DND-41 (cell line): ENCODE measurements around the gene TMEM151A.

Source experiments
- ATAC-seq: fragments of 200-7000 bp; cut with Tn5 transposase; 3 replicates; pipeline ENCODE4 v1.9.1; 2021; ENCODE audit warnings: low read depth; ENCODE audit not compliant: insufficient read depth
- DNase-seq: peaks from one replicate; pipeline ENCODE4 v3.0.0-alpha.2; 2020
- H2AFZ ChIP-seq: 2 replicates; pipeline ENCODE4 v1.6.0; 2012; ENCODE audit warnings: low read depth, low read length
- H3K27ac ChIP-seq: 2 replicates; pipeline ENCODE4 v1.5.1; 2012; ENCODE audit warnings: low read length, inconsistent platforms
- H3K27me3 ChIP-seq: fragments of 200-600 bp; sonication (generic); 2 replicates; pipeline ENCODE4 v1.6.0; 2012; ENCODE audit warnings: low read length, mild to moderate bottlenecking, inconsistent platforms; ENCODE audit not compliant: insufficient read depth, poor library complexity
- H3K36me3 ChIP-seq: 2 replicates; pipeline ENCODE4 v1.5.1; 2012; ENCODE audit warnings: low read length, inconsistent platforms; ENCODE audit not compliant: insufficient read depth
- H3K4me1 ChIP-seq: 2 replicates; pipeline ENCODE4 v1.5.1; 2012; ENCODE audit warnings: mild to moderate bottlenecking, low read length; ENCODE audit not compliant: insufficient read depth
- H3K4me2 ChIP-seq: 2 replicates; pipeline ENCODE4 v1.6.0; 2012; ENCODE audit warnings: mild to moderate bottlenecking, moderate library complexity, low read length, inconsistent platforms; ENCODE audit not compliant: insufficient read depth
- H3K4me3 ChIP-seq, 2 experiments: fragments of 200-600 bp in 1 of 2; shearing (Covaris generic) in 1 of 2; 2 replicates each; pipeline ENCODE4 v1.5.1; 2012 to 2016; ENCODE audit warnings: inconsistent platforms in 2 of 2, low read length in 2 of 2, mild to moderate bottlenecking in 2 of 2, low read depth in 1 of 2, moderate library complexity in 1 of 2
- H3K79me2 ChIP-seq: 2 replicates; pipeline ENCODE4 v1.6.0; 2012; ENCODE audit warnings: low read length, inconsistent platforms; ENCODE audit not compliant: insufficient read depth
- H3K9ac ChIP-seq: 2 replicates; pipeline ENCODE4 v1.6.0; 2012; ENCODE audit warnings: low read depth, mild to moderate bottlenecking, inconsistent platforms, low read length, moderate library complexity
- H3K9me3 ChIP-seq: 2 replicates; pipeline ENCODE4 v1.5.1; 2012; ENCODE audit warnings: low read length, moderate library complexity, mild to moderate bottlenecking, inconsistent platforms; ENCODE audit not compliant: insufficient read depth, severe bottlenecking
- H4K20me1 ChIP-seq: 2 replicates; pipeline ENCODE4 v1.6.0; 2012; ENCODE audit warnings: low read length; ENCODE audit not compliant: insufficient read depth
- CTCF ChIP-seq: IDR thresholded peaks from 2 replicates; pipeline ENCODE4 v1.5.1; 2012; ENCODE audit warnings: borderline replicate concordance, low read length, moderate library complexity, mild to moderate bottlenecking; ENCODE audit not compliant: poor library complexity, severe bottlenecking; ENCODE audit errors: extremely low read depth
- EZH2 ChIP-seq: IDR thresholded peaks from 3 replicates; pipeline ENCODE4 v1.6.1; 2012; ENCODE audit warnings: borderline replicate concordance, low read depth, mild to moderate bottlenecking, moderate library complexity, low read length, inconsistent platforms; ENCODE audit not compliant: severe bottlenecking

TMEM151A gene

GRCh38 chr11:66267379-66268243 is 24.1 kb upstream of the TMEM151A start:
- Histone ChIP-seq H3K36me3 (peaks cover 63% of the 10 kb centered on the region), H3K9ac (peak overlapping the region; percentile 97), H3K9me3 (no peaks in the 10 kb centered on the region), H3K79me2 (peaks cover 33% of the 10 kb centered on the region), H4K20me1 (peaks cover 37% of the 10 kb centered on the region), H2AFZ (peak overlapping the region; percentile 85), H3K4me3 (peak overlapping the region; percentile 41 to 96), H3K4me2 (peak overlapping the region; percentile 93), H3K27ac (peak overlapping the region; percentile 87), H3K4me1 (peaks cover 32% of the 10 kb centered on the region), H3K27me3 (no peaks in the 10 kb centered on the region)
- DNase-seq: peak; percentile 87
- TF ChIP-seq CTCF (peak; percentile 37), EZH2 (no peak)
- ATAC-seq: peak; percentile 66

- Histone ChIP-seq H3K79me2 (peaks cover 33% of the 10 kb centered on the region), H3K36me3 (peaks cover 63% of the 10 kb centered on the region), H3K9ac (peak within 1 kb of the TSS; percentile 97), H2AFZ (peak within 1 kb of the TSS; percentile 85), H3K9me3 (no peaks in the 10 kb centered on the region), H4K20me1 (peaks cover 45% of the 10 kb centered on the region), H3K4me2 (peak within 1 kb of the TSS; percentile 93), H3K4me3 (peak within 1 kb of the TSS; percentile 96 to 100), H3K27ac (peak within 1 kb of the TSS; percentile 96), H3K27me3 (no peaks in the 10 kb centered on the region), H3K4me1 (peaks cover 32% of the 10 kb centered on the region)
- DNase-seq (peak; percentile 100), ATAC-seq (peak; percentile 89)
- TF ChIP-seq EZH2 (no peak), CTCF (peak; percentile 5)
Observed at GRCh38 chr11:66268244-66268951, 23.3 kb upstream of the TMEM151A start, which contains the start of gene RAB1B. TSS of gene RAB1B (plus strand) at chr11:66268639. CDS start at chr11:66268680, 41 bp downstream.

GRCh38 chr11:66268952-66269905 is 22.5 kb upstream of the TMEM151A start:
- Histone ChIP-seq H3K4me2 (peak overlapping the region; percentile 81), H4K20me1 (peaks cover 48% of the 10 kb centered on the region), H3K4me1 (peaks cover 32% of the 10 kb centered on the region), H3K36me3 (peaks cover 62% of the 10 kb centered on the region), H3K79me2 (peaks cover 33% of the 10 kb centered on the region), H3K9ac (peak overlapping the region; percentile 97), H3K9me3 (no peaks in the 10 kb centered on the region), H3K4me3 (peak overlapping the region; percentile 96 to 100), H3K27me3 (no peaks in the 10 kb centered on the region), H3K27ac (peak overlapping the region; percentile 96), H2AFZ (peak overlapping the region; percentile 76)
- TF ChIP-seq EZH2 (no peak), CTCF (peak; percentile 13)
- DNase-seq: no peak
- ATAC-seq: no peak
